Mammary epithelial cell (primary cell): ENCODE measurements around the gene MROH7.

Experiments
- CTCF ChIP-seq, 2 donors: IDR thresholded peaks in 1 of 2; conservative IDR thresholded peaks in 1 of 2; 2 replicates each; pipeline ENCODE4 v1.5.1; 2011 to 2012; ENCODE audit warnings: inconsistent platforms in 2 of 2, low read length in 2 of 2, mild to moderate bottlenecking in 2 of 2, control low read depth in 1 of 2, low read depth in 1 of 2; ENCODE audit not compliant: insufficient read depth in 1 of 2; ENCODE audit errors: extremely low read depth in 1 of 2
- EZH2 ChIP-seq: IDR thresholded peaks from 2 replicates; pipeline ENCODE4 v1.6.1; 2012; ENCODE audit warnings: low read length, inconsistent platforms, borderline replicate concordance

GRCh38 chr1:54716299-54717047 is 74.9 kb downstream of the MROH7 start:
- no peak for TF ChIP-seq CTCF (conservative IDR thresholded peaks at IDR 0.05 in 1 of 2, IDR thresholded peaks at IDR 0.05 in 1 of 2; ENCODE audit: extremely low read depth in 1 of 2, insufficient read depth in 1 of 2, low read depth in 1 of 2, low read length in 2 of 2)
- no peak for TF ChIP-seq EZH2
